Measurements from ENCODE around the gene PRKCH.
A peak's percentile ranks its signal among the peaks of the same experiment; 100 is the strongest.

PRKCH gene

GRCh38 chr14:61476754-61477410 lies 155.5 kb downstream of the PRKCH start:
- DNase-seq, result peak; percentile 93 to 99

DNA sequence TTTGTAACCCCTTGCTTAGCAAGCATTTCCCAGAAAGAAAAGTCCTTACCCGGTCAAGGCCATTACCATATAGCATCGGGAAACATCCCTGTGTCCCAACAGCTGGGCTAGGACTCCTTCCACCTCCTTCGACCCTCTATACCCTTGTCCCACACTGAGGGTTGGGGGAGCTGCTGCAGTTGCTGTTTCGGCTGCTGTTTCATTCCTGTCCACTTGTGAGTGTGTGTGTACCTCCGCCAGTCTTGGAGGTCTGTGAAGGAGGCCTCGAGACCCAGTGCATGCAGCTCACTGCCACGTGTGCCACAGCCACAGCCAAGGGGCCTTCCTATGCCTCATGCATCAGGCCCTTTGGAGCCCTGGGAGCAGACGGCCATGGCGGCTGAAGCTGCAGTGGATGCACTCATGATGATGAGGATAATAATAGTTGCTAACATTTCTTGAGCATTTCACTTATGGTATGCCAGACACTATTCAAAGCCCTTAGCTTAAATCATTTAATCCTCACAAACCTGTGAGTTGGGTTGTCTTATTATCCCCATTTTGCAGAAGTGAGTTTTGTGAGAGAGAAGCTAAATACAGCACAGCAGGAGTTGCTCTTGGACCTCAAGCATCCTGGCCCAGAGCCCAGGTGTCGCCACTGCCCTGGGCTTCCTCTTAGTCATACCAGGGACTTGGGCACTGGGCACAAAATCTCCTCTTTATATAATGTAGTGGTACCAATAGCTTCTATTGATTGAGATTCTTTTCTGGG lies 156.5 kb downstream of the PRKCH start:
- peak in 1 of 2 donors; percentile 30 for DNase-seq

- peak; percentile 32 to 33 for DNase-seq
Measured at GRCh38 chr14:61478971-61479473, 157.6 kb downstream of the PRKCH start.

- peak; percentile 54 to 74 for DNase-seq
Measured at GRCh38 chr14:61479746-61480502, 158.5 kb downstream of the PRKCH start.

- no peak for DNase-seq
Measured at GRCh38 chr14:61480704-61481285, 159.4 kb downstream of the PRKCH start.

DNA sequence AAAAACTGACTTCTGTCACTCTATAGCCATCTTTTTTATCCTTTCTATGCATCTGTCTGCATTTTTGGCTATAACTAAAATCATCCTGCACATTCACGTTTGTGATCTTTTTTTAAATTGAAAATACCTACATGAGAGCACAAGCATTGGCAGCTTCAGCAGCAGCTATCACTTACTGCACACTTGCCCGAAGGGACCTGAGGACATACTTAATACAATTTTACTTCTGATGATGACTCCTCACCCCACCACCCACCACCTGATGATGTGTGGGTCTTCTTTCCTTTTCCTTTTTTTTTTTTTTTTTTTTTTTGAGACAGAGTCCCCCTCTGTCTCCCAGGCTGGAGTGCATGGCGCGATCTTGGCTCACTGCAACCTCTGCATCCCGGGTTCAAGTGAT lies 160.3 kb downstream of the PRKCH start:
- no peak for DNase-seq

DNA sequence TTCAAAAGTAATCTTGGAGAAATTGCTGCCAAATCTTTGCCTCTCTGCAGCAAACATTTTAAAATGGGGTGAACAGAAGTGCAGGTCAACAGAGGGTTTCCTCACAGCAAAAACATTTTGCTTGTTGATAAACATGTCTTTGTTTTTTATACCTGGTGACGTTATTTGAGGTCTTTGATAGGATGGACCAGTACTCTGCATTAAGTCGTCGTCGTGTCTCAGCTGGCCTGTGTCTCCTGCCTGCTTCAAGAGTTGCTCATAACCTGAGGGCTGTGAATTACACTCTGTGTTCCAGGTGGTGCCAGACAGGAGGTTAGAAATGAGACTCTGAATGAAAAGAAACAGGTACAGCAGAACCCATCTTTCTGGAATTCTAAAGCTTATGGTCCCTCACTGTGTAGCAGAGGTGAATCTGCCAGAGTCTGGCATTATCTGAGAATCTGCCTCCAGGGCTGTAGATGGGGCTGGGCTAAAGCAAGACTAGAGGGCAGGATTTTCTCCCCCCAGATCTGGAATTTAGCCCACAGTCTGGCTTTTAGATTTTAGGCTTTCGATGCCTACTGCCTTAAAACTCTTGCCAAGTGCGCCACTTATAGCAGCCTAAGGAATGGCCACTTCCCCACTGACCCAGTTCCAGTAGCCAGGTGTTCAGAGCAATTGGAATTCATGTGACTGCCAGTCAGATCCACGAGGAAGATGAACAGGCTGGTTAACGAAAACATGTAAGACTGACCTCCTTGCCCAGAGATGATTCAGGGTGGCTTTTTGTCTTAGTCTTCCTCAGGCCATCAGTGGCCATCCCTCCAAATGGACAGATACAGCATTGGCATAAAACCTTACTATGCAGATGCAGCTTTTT lies 161.2 kb downstream of the PRKCH start:
- DNase-seq, result no peak

DNA sequence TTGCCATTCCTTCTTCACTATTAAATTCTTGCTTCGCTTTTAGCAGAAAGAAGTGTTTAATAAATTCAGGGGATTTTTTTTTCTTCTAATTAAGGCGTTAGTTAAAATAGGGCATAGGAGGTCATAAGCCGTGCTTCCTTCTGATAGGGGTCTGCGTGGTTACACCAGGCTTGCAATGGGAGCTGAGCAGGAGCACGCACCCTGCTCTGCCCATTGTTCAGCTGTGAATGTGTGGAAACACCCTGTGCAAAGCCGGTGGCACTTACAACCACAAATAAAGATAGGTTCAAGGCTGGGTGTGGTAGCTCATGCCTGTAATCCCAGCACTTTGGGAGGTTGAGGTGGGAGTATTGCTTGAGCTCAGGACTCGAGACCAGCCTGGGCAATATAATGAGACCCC lies 162.1 kb downstream of the PRKCH start:
- DNase-seq, result no peak

DNA sequence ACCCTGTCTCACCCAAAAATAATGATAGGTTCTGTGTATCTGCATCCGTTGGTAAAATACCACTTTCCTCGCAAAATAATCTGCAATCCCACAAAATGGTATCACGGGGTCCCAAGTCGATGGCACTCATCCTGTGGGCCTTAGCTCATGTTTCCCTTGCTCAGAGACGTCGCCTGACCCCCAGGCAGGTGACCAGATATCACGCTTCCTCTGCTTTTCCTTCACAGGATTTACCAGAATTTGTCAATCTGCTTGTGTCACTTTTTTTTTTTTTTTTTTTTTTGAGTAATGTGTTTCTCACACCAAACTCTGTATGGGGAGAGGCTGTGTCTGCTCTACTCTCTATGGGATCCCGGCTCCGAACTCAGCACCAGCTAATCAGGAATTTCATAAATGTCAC lies 162.7 kb downstream of the PRKCH start:
- no peak for DNase-seq

GRCh38 chr14:61484826-61485584 lies 163.6 kb downstream of the PRKCH start:
- no peak for DNase-seq

DNA sequence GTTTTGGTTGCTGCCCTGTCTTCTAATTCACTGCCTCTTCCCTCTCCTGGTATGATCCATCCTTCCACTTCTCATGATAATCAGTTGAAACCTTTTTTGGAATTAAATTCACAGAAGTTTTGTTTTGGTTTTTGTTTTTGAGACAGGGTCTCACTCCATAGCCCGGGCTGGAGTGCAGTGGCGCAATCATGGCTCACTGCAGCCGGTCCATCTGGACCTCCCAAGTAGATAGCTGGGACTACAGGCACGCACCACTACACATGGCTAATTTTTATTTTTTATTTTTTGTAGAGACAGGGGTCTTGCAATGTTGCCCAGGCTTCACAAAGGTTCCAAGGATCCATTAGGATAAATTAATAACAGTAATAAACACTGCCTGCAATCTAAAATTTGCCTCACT lies 164.3 kb downstream of the PRKCH start:
- no peak for DNase-seq

GRCh38 chr14:61486930-61487495 lies 165.6 kb downstream of the PRKCH start:
- no peak for DNase-seq

DNA sequence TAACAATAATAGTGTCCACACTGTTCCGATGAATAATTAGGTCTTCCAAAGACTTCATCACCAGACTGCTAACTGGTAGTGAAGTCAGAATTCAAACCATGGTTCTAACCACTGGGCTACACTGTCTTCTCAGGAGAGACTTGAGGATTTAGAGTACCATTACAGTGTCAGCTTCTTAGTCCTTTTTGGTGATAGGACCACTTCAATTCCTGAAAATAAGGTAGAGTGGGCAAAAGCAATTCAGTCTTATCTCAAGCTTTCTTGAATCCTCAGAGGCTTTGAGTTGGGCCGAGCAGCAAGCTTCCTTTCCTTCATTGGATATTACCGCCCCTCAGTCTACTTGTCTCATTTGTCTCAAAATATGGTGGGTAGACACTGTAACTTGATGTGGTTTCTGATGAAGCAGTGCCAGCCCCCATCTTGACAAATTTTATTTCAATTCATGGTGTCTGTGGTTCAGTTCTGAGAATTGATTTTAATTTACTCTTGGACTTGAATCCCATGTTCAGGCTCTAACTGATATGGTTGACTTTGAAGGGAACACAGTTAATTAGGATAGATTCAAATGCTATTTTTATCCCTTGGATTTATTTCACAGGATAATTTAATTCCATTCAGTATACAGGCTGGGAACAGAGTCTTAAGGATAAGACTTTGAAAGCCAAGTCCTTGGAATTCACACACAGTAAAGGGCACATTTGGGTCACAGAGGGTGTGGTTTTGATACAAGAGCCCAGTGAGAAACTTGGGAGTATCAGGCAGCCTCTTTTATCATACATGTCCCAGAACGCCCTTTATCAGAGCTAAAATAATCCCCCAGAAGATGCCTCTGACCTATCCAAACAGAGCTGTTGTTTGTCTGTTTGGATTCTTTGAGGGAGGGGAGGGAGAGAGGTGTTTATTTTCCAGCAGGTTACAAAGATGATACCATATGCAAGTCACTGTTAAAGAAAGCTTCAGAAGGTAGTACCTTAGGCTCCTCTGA lies 167.3 kb downstream of the PRKCH start:
- no peak for DNase-seq

DNA sequence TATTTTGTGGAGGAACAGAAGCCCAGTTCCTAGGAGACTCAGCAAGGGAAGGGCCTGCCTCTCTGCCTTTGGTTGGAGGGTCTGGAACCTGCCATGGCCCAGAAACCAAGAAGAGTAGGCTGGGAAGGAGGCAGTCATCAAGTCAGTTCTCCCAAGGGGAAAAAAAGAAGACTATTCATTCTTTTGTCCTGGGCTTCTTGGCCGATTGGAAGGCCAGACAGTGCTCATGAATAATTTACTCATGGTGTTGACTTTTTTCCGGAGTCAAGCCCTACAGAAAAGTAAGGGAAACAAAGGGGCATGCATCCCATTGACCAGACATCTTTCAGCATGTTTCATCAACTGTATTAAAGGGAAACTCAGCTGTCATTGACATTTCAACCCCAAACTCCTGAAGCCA lies 168.1 kb downstream of the PRKCH start:
- DNase-seq, result no peak

GRCh38 chr14:61489932-61490331 lies 168.6 kb downstream of the PRKCH start:
- DNase-seq, result peak; percentile 92 to 93

- DNase-seq, result no peak
Measured at GRCh38 chr14:61491224-61491623, 169.8 kb downstream of the PRKCH start.

DNA sequence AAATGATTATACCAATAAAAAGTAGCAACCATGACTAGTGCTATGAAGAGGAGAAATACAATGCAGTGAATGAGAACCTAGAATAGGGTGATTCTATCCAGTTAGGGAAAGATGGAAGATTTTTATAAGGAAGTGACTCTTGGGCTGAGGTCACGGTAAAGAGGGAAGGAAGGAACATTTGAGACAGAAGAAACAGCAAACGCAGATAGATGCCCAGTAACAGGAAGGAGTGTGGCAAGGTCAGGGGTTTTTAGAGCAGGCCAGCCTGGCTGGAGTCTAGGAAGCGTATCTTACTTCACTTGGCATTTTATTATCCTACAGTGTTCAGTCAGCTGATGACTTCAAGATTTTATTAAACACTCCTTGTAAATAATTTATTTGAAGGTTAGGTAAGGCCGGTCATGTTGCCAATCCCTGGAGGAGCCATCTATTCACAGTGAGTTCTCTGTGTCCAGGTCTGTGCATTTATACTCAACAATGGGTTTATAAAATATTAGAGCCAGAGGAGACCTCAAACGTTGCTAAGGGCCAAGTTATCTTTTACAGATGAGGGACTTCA lies 170.6 kb downstream of the PRKCH start:
- DNase-seq, result peak; percentile 52 to 62

DNA sequence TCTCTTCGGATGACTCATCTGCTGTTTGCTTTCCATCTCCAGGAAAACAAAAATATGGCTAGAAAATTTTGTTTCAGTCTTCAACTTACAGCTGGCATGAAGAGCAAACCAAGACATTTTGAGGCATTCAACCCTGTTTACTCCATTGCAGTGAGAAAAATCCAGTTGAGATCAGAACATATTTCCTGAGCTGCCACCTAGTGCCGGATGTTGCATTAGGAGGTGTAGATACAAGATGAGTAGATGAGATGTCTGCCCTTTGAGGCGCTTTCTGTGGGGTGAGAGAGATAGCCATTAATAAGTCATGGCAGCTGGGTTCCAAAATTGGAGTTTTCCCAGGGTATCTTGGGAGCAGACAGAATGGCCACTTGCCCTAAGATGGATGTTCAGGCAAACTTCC lies 171.1 kb downstream of the PRKCH start:
- DNase-seq, result no peak

- DNase-seq, result no peak
Measured at GRCh38 chr14:61493239-61493638, 171.9 kb downstream of the PRKCH start.
